ENCODE data around the gene CC2D2A.

- TF ChIP-seq SP2 (IDR thresholded peaks at IDR 0.05; ENCODE audit: extremely low read depth, low read depth, low read length, poor library complexity, severe bottlenecking) (no peak), IRF1 (CRISPR knock-in tag; IDR thresholded peaks at IDR 0.05; ENCODE audit: borderline replicate concordance) (no peak), SREBF1 (IDR thresholded peaks at IDR 0.05; ENCODE audit: borderline replicate concordance, low read depth, low read length) (no peak), TAF1 (IDR thresholded peaks at IDR 0.05; ENCODE audit: control insufficient read depth, extremely low read depth, insufficient read depth, low read length, severe bottlenecking) (no peak), PATZ1 (CRISPR knock-in tag; IDR thresholded peaks at IDR 0.05; ENCODE audit: borderline replicate concordance) (no peak), REST (IDR thresholded peaks at IDR 0.05; ENCODE audit: borderline replicate concordance) (no peak), REST (CRISPR knock-in tag; IDR thresholded peaks at IDR 0.05; ENCODE audit: low read depth) (no peak), TBL1XR1 (IDR thresholded peaks at IDR 0.05; ENCODE audit: low read length in 2 of 2) (no peak), GABPA (tag; conservative IDR thresholded peaks at IDR 0.05; ENCODE audit: low read depth) (no peak), SP1 (CRISPR knock-in tag; IDR thresholded peaks at IDR 0.05) (no peak)
Measured at GRCh38 chr4:15598644-15599043, 129.0 kb downstream of the CC2D2A start.

Data from K562 (cell line).